ENCODE results near the gene TEX44. TPM values are rescaled to one million over a fixed set of nuclear protein-coding genes. Genes with fewer than 3 reads are reported as not detected.
"Not testable (repeated sequence)": the region's sequence is repeated elsewhere in the genome, so short reads cannot be mapped to it uniquely, and the experiment has no call there.

The TEX44 gene
- under 1 TPM in 3 of 8 experiments, not detected in 5; 0.17 to 0.71 (median 0.31) TPM for total RNA-seq

DNA sequence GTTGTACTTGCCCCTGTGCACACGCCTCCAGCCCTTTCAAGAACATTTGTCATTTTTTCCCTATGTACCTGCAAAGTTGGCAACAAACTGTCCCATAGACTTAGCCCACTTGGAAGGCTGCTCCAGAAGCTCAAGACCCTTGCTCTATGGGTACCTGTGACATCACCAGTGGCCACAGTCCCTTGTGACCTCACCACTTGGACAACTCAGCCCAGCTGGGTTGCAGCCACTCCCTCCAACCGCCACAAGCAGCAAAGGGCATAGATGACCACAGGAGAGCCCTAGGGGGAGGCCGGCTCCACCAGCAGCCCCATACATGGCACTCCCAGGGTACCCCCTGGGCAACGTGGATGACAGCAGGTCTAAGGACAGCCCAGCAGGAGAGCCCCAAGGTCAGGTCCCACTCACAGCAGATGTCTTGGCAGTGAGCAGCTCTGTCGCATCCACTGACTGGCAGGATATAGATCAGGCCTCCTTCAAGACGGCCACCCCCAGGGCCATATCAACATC is at the start of gene TEX44:
TSS of gene TEX44 (plus strand) at position 229 of the 510 bp plus-strand sequence. CDS start at position 317, 88 bp downstream.
- WGBS, 10 experiments, result 33 to 100% (median 82%) methylated on average over 1 to 2 of the region's 6 CpGs; no CpG with 5 or more reads in 2 of the 10 experiments
- no peak within 1 kb of the TSS for H3K27ac ChIP-seq
- peaks cover 4 to 6% of the 10 kb centered on the region in 2 donors for H3K4me1 ChIP-seq (replicated peaks in 1 of 2)
- in situ Hi-C loops (cut with MboI; ENCODE audit: low pct_unique_long_range_greater_than_20kb in 2 of 9, low sequenced_read_pairs in 9 of 9, unreplicated experiment in 9 of 9), result no loop called here
- ATAC-seq (replicated peaks in 6 of 8), result no peak
- no peak within 1 kb of the TSS for H3K4me3 ChIP-seq

DNA sequence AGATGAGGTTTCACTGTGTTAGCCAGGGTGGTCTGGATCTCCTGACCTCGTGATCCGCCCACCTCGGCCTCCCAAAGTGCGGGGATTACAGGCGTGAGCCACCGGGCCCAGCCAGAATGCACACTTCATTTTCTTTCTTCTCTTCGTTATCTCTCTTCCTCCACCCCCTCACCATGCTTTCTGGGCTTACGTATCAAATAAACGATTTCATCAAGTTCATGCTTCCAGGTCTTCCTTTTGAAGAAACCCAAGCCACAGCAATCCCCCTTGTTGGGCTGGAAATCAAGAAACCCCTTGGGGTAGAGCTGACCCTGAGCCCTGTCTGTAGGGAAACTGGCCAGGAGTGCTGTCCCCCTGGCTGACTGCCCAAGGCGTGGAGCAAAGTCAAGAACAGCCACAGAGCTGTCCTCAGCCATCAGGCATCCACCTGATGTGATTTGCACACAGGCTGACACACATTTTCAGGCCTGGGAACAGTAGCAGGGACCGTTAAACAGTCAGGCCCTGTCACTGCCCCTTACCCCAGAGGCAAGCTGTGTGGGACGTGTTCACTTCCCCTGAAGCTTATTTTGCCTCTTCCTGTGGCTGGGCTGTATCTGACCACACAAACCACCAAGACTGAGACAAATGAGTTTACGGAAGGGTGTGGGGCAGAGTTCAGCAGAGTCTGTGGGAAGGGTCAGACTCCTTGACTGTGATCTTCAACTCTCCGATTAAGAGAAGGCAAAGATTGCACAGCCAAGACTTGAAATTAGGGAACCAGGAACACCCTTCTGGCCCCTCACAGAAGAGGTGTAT is 47.4 kb upstream of the TEX44 start:
- WGBS, 10 experiments, result 31 to 95% (median 86%) methylated on average over 3 to 10 of the region's 14 CpGs; no CpG with 5 or more reads in 2 of the 10 experiments
- in situ Hi-C loops (cut with MboI; ENCODE audit: low pct_unique_long_range_greater_than_20kb in 2 of 9, low sequenced_read_pairs in 9 of 9, unreplicated experiment in 9 of 9), result no loop called here
- Histone ChIP-seq H3K4me1 (replicated peaks in 1 of 2) (peaks cover 0 to 7% of the 10 kb centered on the region in 2 donors), H3K4me3 (no peak overlapping the region), H3K27ac (no peak overlapping the region)
- peak in 1 of 8 experiments; percentile 28 for ATAC-seq (replicated peaks in 6 of 8)

GRCh38 chr2:231546014-231546715 is 46.5 kb upstream of the TEX44 start:
- in situ Hi-C loops (cut with MboI; ENCODE audit: low pct_unique_long_range_greater_than_20kb in 2 of 9, low sequenced_read_pairs in 9 of 9, unreplicated experiment in 9 of 9), result no loop called here

GRCh38 chr2:231547315-231548110 is 45.2 kb upstream of the TEX44 start:
- in situ Hi-C loops (cut with MboI; ENCODE audit: low pct_unique_long_range_greater_than_20kb in 2 of 9, low sequenced_read_pairs in 9 of 9, unreplicated experiment in 9 of 9), result no loop called here
- H3K4me1 ChIP-seq (replicated peaks in 1 of 2), result peaks cover 0 to 6% of the 10 kb centered on the region in 2 donors
- no peak for ATAC-seq (replicated peaks in 6 of 8)
- no peak overlapping the region for H3K4me3 ChIP-seq
- WGBS, 10 experiments, result 50 to 100% (median 93%) methylated on average over 2 to 9 of the region's 12 CpGs; no CpG with 5 or more reads in 1 of the 10 experiments
- no peak overlapping the region for H3K27ac ChIP-seq

More at GRCh38 chr2:231546014-231546715, 46.5 kb upstream of the TEX44 start:
- Histone ChIP-seq H3K4me3 (no peak overlapping the region), H3K27ac (no peak overlapping the region), H3K4me1 (replicated peaks in 1 of 2) (peaks cover 0 to 6% of the 10 kb centered on the region in 2 donors)
- 55 to 93% (median 80%) methylated on average over 2 to 9 of the region's 13 CpGs; no CpG with 5 or more reads in 3 of the 10 experiments for WGBS, 10 experiments
- no peak for ATAC-seq (replicated peaks in 6 of 8)

- WGBS, 10 experiments, result 17 to 100% (median 40%) methylated on average over 1 to 2 of the region's 3 CpGs; no CpG with 5 or more reads in 5 of the 10 experiments
- H3K27ac ChIP-seq, result no peak overlapping the region
- H3K4me1 ChIP-seq (replicated peaks in 1 of 2), result peaks cover 0 to 6% of the 10 kb centered on the region in 2 donors
- ATAC-seq (replicated peaks in 6 of 8), result no peak
- in situ Hi-C loops (cut with MboI; ENCODE audit: low pct_unique_long_range_greater_than_20kb in 2 of 9, low sequenced_read_pairs in 9 of 9, unreplicated experiment in 9 of 9), result no loop called here
- H3K4me3 ChIP-seq, result no peak overlapping the region
Observed at GRCh38 chr2:231548752-231549151, 43.9 kb upstream of the TEX44 start.

GRCh38 chr2:231549446-231550239 is 43.0 kb upstream of the TEX44 start:
- WGBS, 10 experiments, result 67 to 100% (median 88%) methylated on average over 1 to 5 of the region's 13 CpGs; no CpG with 5 or more reads in 2 of the 10 experiments
- ATAC-seq (replicated peaks in 6 of 8), result no peak
- Histone ChIP-seq H3K4me1 (replicated peaks in 1 of 2) (peaks cover 0 to 6% of the 10 kb centered on the region in 2 donors), H3K4me3 (no peak overlapping the region), H3K27ac (no peak overlapping the region)
- in situ Hi-C loops (cut with MboI; ENCODE audit: low pct_unique_long_range_greater_than_20kb in 2 of 9, low sequenced_read_pairs in 9 of 9, unreplicated experiment in 9 of 9), result no loop called here

DNA sequence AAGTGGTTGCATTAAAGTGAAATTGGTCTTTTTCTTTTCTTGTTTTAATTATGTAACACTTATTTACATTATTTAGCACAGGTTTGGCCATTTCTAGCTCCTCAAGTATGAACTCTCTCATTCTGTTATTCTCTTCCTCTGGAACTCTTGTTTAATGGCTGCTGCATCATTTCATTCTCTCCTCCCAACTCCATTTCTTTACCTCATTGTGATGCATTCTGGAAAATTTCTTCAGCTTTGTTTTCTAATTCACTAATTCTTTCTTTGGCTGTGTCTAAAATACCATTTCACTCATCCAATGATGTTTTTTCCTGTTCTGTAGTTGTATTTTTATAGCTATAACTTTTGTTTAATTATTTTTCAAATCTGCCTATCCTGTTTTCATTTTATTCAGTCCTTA is 39.9 kb upstream of the TEX44 start:
- ATAC-seq (replicated peaks in 6 of 8), result no peak
- Histone ChIP-seq H3K4me1 (replicated peaks in 1 of 2) (no peaks in the 10 kb centered on the region), H3K4me3 (no peak overlapping the region), H3K27ac (no peak overlapping the region)
- in situ Hi-C loops (cut with MboI; ENCODE audit: low pct_unique_long_range_greater_than_20kb in 2 of 9, low sequenced_read_pairs in 9 of 9, unreplicated experiment in 9 of 9), result no loop called here

DNA sequence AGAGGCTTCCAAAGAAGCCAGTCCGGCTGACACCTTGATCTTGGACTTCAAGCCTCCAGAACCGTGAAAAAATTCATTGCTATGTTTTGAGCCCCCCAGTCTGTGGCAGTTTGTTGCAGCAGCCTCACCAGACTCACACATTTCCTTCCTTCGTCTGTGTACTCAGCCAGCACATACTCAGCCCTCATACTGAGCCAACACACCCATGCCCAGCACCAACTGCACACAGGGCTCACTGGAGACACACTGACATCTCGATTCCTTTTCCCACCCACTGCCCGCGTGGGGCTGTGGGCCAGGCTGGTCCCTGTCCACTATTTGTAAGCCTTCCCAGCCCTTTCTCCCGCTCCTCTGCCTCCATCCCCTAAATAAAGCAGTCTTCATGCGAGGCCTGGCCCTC is 38.3 kb upstream of the TEX44 start:
- no peak for ATAC-seq (replicated peaks in 6 of 8)
- H3K4me3 ChIP-seq, result no peak overlapping the region
- no peak overlapping the region for H3K27ac ChIP-seq
- no peaks in the 10 kb centered on the region for H3K4me1 ChIP-seq (replicated peaks in 1 of 2)
- in situ Hi-C loops (cut with MboI; ENCODE audit: low pct_unique_long_range_greater_than_20kb in 2 of 9, low sequenced_read_pairs in 9 of 9, unreplicated experiment in 9 of 9), result no loop called here
- 33 to 100% (median 80%) methylated on average over 1 to 6 of the region's 8 CpGs; no CpG with 5 or more reads in 3 of the 10 experiments for WGBS, 10 experiments

DNA sequence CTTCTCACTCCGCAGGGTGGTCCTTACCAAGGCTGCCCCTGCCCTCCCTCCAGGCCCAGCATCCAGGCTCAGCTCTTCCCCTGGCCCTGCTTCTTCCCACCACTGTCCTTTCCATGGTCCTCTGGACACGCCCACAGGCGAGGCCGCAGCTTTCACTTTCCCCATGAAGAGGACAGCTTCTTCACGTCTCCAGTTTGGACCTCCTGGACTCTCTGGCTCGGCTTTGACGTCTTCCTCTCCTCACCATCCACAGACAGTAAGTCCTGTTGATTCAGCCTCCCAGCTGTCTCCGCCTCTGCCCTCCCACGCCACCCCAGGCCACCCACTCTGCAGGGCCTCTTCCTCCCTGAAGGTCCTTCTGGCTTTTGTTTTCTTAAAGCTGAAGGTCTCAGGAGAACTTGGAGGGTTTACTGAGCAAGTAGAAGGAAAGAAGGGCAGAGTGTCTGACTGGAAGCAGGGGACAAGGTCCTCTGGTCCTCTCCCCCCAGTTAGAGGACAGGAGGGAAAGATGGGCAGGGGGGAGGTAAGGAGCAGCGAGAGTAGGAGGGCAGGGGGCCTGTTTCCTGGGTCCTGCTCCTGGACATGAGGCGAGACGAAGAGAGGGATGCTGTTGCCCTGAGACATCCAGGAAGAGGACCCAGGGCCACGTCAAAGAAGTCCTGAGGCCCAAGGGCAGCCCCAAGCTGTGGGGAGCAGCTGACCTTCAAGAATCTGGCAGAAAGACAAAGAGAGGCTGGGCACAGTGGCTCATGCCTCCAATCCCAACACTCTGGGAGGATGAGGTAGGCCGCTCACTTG is 37.7 kb upstream of the TEX44 start:
- WGBS, 10 experiments, result 33 to 100% (median 82%) methylated on average over 1 to 7 of the region's 14 CpGs; no CpG with 5 or more reads in 4 of the 10 experiments
- peak in 3 of 8 experiments; percentile 28 to 73 (median 67) for ATAC-seq (replicated peaks in 6 of 8)
- H3K4me1 ChIP-seq (replicated peaks in 1 of 2), result no peaks in the 10 kb centered on the region
- in situ Hi-C loops (cut with MboI; ENCODE audit: low pct_unique_long_range_greater_than_20kb in 2 of 9, low sequenced_read_pairs in 9 of 9, unreplicated experiment in 9 of 9), result no loop called here
- H3K27ac ChIP-seq, result no peak overlapping the region
- H3K4me3 ChIP-seq, result no peak overlapping the region

DNA sequence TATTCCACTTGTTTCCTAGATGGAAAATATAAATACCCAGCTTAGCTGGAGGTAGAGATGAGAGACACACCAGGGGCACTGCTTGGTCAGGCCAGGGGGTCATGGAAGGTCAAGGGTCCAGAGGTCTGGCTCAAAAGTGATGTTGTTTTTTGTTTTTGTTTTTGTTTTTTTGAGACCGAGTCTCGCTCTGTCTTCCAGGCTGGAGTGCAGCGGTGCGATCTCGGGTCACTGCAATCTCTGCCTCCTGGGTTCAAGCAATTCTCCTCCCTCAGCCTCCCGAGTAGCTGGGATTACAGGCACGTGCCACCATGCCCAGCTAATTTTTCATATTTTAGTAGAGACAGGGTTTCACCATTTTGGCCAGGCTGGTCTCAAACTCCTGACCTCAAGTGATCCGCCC is 36.2 kb upstream of the TEX44 start:
- in situ Hi-C loops (cut with MboI; ENCODE audit: low pct_unique_long_range_greater_than_20kb in 2 of 9, low sequenced_read_pairs in 9 of 9, unreplicated experiment in 9 of 9); H3K27ac ChIP-seq; H3K4me3 ChIP-seq; H3K4me1 ChIP-seq (replicated peaks in 1 of 2); ATAC-seq (replicated peaks in 6 of 8): not testable (repeated sequence)
- 63 to 100% (median 96%) methylated on average over 1 to 8 of the region's 8 CpGs; no CpG with 5 or more reads in 1 of the 10 experiments for WGBS, 10 experiments

DNA sequence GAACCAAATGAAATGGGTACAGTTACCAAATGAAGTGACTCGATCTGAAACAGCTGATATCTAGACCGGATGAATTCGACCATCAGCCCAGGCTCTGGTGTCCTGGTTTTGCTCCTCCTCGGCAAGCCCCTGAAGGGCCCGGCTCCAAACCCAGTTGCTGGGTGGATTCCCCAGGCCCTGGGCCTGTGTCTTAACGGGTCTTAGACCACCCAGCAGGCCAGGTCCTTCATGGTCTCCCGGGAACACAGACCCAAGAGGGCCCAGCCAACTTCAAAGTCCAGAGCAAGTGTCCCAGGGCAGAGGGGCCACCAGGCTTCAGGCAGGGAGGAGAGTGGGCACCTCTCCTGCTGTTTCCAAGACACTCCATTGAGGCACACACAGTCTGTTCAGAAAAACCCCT is 35.7 kb upstream of the TEX44 start:
- in situ Hi-C loops (cut with MboI; ENCODE audit: low pct_unique_long_range_greater_than_20kb in 2 of 9, low sequenced_read_pairs in 9 of 9, unreplicated experiment in 9 of 9), result no loop called here
- no peak for ATAC-seq (replicated peaks in 6 of 8)
- Histone ChIP-seq H3K4me1 (replicated peaks in 1 of 2) (no peaks in the 10 kb centered on the region), H3K27ac (no peak overlapping the region), H3K4me3 (no peak overlapping the region)
- WGBS, 10 experiments, result 67 to 87% (median 70%) methylated on average over 2 to 3 of the region's 7 CpGs; no CpG with 5 or more reads in 7 of the 10 experiments
